ENCODE measurements around the gene ASH1L.
"Not testable (repeated sequence)": the region's sequence is repeated elsewhere in the genome, so short reads cannot be mapped to it uniquely, and the experiment has no call there.

ASH1L gene

GRCh38 chr1:155304558-155305063 is 258.0 kb downstream of the ASH1L start:
- DNase-seq (ENCODE audit: low read depth), result no peak

DNA sequence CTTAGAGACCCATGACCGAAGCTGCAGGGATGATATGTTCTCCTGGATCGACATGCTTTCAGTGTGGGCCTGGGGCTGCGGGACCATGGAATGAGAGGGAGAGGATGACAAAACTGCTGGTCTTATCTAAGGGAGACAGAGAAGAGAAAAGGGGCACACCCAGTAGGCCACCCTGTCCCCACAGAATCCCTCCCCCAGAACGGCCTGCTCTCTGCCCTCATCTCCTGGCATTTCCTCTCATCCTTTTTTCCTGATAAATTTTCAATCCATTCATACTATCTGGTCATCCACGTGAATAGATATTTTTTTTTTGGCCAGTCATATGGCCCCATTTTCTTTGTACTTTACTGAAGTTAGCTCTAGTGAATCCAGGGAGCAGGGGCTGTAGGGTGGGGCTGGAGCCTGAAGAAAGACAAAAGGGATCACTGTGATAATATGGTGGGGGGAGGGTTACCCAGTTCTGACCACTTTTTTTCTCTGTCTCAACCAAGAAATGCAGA is 261.2 kb downstream of the ASH1L start, which contains the start of gene PKLR:
Gene PKLR (minus strand): TSS at position 97 of the 500 bp plus-strand sequence. CDS start 43 bp downstream, at position 54.
- no peak for DNase-seq (ENCODE audit: low read depth)

DNA sequence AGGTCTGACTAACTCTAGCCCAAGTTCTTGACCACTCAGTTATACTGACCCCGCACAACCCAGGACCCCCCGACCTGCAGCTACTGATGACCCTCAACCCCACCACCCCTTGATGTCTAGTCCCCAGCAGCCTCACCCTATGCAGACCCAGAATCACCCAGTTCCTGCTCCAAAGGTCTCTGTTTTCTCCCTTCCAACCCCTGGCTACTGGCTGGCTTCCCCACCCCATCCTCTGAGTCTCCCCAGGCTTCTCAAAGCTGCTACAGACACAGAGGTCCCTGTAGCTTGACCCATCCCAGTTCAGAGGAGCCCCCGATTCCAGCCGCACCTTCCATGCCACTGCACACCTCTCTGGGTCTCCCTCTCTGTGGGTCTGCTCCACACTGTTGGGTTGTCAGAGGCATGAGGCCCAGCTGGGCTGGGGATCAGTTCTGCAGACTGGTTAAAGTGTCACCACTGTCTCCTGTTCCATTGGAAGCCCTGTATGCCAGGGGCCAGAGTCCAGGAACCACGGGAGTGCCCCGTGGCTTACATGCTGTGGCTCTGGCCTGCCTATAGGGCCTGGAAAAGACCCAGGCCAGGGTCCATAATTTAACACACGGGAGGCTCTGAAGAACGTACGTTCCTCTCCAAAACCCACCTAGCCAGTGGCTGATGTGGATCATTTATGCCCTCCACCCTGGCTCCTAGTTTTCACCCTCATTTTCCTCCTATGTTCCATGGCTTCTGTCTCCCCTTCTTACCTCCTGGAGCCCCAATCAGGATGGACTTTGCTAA is 261.9 kb downstream of the ASH1L start:
- DNase-seq (ENCODE audit: low read depth), result no peak

DNA sequence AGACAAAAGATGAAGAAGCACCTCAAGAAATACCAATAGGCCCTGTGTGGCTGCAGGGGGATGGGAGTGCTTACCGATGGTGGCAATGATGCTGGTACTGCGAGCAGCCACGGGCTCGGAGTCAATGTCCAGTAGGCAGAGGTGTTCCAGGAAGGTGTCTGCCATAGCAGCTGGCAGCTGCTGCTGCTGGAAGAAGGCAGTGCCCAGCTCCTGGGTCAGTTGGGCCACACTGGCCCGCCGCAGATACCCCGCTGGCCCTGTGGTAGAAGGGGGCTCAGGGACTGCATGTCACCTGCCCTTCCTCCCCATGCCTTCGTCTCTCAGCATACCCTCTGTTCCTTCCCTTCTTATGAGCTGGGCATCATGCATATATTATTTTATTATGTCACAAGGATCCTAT is 262.6 kb downstream of the ASH1L start:
- no peak for DNase-seq (ENCODE audit: low read depth)

- no peak for DNase-seq (ENCODE audit: low read depth)
Measured at GRCh38 chr1:155297384-155297783, 265.2 kb downstream of the ASH1L start.

GRCh38 chr1:155296661-155297060 is 265.9 kb downstream of the ASH1L start:
- no peak for DNase-seq (ENCODE audit: low read depth)

- no peak for DNase-seq (ENCODE audit: low read depth)
Measured at GRCh38 chr1:155295942-155296267, 266.7 kb downstream of the ASH1L start.

DNA sequence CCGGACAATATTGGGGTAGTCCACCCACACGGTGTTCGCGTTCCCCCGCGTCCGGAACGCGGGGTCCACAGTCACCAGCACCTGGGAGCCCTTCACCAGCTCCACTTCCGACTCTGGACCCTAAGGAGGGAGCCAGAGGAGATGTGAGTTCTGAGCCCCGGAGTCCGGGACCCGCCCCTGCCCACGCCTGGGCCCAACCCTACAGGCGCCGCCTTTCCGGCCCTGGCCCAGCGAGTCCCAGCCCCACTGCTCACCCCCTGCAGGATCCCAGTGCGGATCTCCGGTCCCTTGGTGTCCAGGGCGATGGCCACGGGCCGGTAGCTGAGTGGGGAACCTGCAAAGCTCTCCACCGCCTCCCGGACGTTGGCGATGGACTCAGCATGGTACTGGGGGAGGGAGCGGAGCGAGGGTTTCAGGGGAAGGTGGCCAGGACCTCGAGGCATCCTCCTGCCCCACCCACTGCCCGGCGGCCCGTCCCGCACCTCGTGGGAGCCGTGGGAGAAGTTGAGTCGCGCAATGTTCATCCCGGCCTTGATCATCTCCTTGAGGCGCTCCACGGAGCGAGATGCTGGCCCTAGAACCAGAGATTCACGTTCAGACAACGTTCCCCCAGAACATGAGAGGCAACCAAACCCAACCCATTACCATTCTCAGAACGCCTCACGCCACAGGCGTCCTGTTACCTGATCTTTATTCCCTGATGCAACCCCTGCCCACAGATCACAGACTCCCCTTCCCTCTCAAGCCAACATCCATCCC is 267.2 kb downstream of the ASH1L start:
- DNase-seq (ENCODE audit: low read depth), result no peak

GRCh38 chr1:155294520-155295182 is 268.0 kb downstream of the ASH1L start:
- DNase-seq (ENCODE audit: low read depth), result no peak

GRCh38 chr1:155293086-155293749 is 269.4 kb downstream of the ASH1L start:
- DNase-seq (ENCODE audit: low read depth), result no peak

DNA sequence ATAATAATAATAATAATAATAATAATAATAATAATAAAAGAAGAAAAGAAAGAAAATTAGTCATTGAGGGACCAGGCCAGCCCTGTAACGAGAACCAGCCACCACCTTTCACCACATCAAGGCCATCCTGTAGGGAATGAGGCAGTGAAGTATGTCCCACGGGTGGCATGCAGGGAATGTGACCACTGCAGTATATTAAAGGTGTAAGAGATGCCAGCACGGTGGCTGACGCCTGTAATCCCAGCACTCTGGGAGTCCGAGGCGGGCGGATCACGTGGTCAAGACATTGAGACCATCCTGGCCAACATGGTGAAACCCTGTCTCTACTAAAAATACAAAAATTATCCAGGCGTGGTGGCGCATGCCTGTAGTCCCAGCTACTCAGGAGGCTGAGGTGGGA is 271.6 kb downstream of the ASH1L start:
- not testable (repeated sequence) for DNase-seq (ENCODE audit: low read depth)

DNA sequence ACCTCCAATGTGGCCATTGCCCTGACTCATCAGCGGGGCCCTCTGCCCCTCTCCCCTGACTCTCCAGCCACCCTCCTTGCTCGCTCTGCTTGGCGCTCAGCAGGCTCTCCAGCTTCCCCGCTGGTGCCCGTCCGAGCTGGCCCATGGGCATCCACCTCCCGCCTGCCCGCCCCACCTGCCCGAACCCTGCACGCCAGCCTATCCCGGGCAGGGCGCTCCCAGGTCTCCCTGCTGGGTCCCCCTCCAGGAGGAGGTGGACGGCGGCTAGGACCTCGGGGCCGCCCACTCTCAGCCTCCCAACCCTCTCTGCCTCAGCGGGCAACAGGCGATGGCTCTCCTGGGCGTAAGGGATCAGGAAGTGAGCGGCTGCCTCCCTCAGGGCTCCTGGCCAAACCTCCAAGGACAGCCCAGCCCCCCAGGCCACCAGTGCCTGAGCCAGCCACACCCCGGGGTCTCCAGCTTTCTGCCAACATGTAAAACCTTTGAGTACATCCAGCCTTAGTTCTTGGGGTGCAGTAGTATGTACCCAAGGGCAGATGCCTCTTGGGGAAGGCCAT is 274.5 kb downstream of the ASH1L start:
- no peak for DNase-seq (ENCODE audit: low read depth)

DNA sequence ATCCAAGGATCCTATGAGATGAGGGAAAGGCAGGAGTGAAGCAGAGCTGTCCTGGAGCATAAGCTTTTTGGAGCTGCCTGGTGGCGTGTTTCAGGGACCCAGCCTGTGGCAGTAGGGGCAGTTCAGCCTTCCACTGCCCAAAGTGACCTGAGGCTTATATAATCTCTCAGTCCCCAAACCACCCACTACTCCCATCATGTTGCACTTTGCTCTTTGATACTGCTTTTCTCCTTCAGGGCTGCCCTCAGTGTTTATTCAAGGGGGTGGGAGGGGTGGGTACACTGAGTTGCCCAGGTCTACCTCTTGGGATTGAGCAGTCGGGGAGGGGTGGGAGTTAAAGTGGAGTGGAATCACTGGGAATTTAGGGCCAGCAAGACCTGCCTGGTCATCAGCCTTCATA is 276.1 kb downstream of the ASH1L start:
- DNase-seq (ENCODE audit: low read depth), result no peak

DNA sequence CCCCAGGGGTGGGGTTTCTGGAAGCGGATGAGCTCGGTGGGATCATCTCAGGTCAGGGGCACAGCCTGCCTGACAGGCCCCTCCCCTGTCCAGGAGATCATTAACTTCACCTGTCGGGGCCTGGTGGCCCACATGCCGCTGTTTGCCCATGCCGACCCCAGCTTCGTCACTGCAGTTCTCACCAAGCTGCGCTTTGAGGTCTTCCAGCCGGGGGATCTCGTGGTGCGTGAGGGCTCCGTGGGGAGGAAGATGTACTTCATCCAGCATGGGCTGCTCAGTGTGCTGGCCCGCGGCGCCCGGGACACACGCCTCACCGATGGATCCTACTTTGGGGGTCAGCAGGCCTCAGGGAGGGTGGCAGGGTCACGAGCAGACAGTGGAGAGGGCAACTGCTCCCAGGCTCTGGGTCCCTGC is 277.0 kb downstream of the ASH1L start:
- DNase-seq (ENCODE audit: low read depth), result no peak

Data from stimulated activated CD4-positive, alpha-beta T cell treated with anti-CD3 and anti-CD28 coated beads, Interleukin-2, amount 100 ng/mL, for 4 hours (primary cell).